ENCODE results near the gene DGKE. TPM values are rescaled to one million over a fixed set of nuclear protein-coding genes. Genes with fewer than 3 reads are reported as not detected.

The DGKE gene
- total RNA-seq, 1 experiment from 2014 or later = 10.0 TPM

DNA sequence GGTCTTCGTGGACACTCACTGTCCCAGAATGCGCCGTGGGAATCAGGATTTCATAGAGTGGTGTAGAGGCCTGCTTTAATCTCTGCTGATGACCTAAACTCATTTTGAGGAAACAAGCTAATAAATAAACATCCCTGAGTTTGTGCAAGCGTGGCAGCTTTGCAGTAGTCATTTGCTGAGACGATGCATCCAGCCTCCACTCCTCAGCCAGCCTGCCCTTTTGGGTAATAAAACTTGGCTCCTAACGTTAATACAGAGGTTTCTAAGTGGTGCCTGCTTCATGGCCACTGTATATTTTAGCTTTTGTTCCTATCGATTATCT lies 1.3 kb downstream of the DGKE start:
- H3K27ac Mint-ChIP-seq (ENCODE audit: unreplicated experiment) = no peak overlapping the region
- DNase-seq = no peak

DNA sequence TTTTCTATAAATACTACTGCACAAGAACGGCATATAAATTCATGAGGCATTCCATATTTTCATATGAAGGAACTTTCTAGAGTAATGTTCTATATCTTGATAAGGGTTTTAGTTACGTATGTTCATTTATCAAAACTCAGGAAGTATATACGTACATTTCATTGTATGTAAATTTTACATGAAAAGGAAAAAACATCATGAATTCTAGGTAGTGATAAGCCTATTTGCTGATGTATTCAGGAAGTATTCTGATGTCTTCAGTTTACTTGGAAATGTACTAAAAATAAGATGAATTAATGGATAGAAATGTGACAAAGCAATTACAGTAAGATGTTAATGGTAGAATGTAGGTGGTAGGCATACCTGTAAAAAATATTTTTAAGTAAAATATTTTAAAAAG lies 4.7 kb downstream of the DGKE start:
- CTCF ChIA-PET = no interaction called here
- H3K27ac Mint-ChIP-seq (ENCODE audit: unreplicated experiment) = no peak overlapping the region
- intact Hi-C loops (cut with micrococcal nuclease; ENCODE audit: unreplicated experiment) = no loop called here
- no TSS peak for BruUV-seq (replicated peaks)
- H3K27me3 Mint-ChIP-seq (ENCODE audit: unreplicated experiment) = no peaks in the 10 kb centered on the region
- H3K4me1 Mint-ChIP-seq (ENCODE audit: low read depth, unreplicated experiment) = peaks cover 16% of the 10 kb centered on the region
- no peak for DNase-seq
- peaks cover 21% of the 10 kb centered on the region for H3K36me3 Mint-ChIP-seq (ENCODE audit: insufficient read depth, unreplicated experiment)
- TF ChIP-seq, protein P1, sequence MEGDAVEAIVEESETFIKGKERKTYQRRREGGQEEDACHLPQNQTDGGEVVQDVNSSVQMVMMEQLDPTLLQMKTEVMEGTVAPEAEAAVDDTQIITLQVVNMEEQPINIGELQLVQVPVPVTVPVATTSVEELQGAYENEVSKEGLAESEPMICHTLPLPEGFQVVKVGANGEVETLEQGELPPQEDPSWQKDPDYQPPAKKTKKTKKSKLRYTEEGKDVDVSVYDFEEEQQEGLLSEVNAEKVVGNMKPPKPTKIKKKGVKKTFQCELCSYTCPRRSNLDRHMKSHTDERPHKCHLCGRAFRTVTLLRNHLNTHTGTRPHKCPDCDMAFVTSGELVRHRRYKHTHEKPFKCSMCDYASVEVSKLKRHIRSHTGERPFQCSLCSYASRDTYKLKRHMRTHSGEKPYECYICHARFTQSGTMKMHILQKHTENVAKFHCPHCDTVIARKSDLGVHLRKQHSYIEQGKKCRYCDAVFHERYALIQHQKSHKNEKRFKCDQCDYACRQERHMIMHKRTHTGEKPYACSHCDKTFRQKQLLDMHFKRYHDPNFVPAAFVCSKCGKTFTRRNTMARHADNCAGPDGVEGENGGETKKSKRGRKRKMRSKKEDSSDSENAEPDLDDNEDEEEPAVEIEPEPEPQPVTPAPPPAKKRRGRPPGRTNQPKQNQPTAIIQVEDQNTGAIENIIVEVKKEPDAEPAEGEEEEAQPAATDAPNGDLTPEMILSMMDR (IDR thresholded peaks at IDR 0.05; ENCODE audit: unreplicated experiment) = no peak
- H3K4me3 Mint-ChIP-seq (ENCODE audit: low read depth, unreplicated experiment) = no peak overlapping the region
- H3K9me3 Mint-ChIP-seq (ENCODE audit: low read depth, unreplicated experiment) = no peaks in the 10 kb centered on the region

More for the DNA sequence above, 1.3 kb downstream of the DGKE start:
- intact Hi-C loops (cut with micrococcal nuclease; ENCODE audit: unreplicated experiment) = no loop called here
- BruUV-seq (replicated peaks) = no TSS peak
- Mint-ChIP-seq H3K36me3 (ENCODE audit: insufficient read depth, unreplicated experiment) (peaks cover 47% of the 10 kb centered on the region), H3K4me1 (ENCODE audit: low read depth, unreplicated experiment) (peaks cover 42% of the 10 kb centered on the region), H3K4me3 (ENCODE audit: low read depth, unreplicated experiment) (peak overlapping the region; percentile 90), H3K9me3 (ENCODE audit: low read depth, unreplicated experiment) (no peaks in the 10 kb centered on the region), H3K27me3 (ENCODE audit: unreplicated experiment) (no peaks in the 10 kb centered on the region)
- CTCF ChIA-PET = interaction anchor here (0.8 kb wide), 1 partner anchor 16 kb away, joined by 3 read pairs; no protein-coding TSS in a partner anchor
- TF ChIP-seq, protein P1 (IDR thresholded peaks at IDR 0.05; ENCODE audit: unreplicated experiment) = no peak

DNA sequence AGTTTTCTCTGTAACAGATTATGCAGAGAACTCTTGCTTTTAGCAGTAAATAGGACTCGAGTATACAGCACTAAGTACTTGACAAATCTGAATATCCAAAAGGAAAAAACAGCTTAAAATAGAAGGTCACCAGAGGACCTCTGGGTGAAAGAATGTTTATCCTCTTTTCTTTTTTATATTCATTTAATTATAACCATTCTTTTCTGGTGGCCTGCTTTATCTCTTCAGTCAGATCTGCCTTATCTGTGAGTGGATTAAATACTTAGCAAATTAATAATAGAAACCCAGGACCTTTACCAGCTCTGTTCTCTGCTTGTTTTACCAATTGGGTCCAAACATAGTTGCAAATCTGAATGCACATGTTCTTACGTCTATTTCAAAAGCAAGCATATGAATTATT lies 8.6 kb downstream of the DGKE start:
- Mint-ChIP-seq H3K4me1 (ENCODE audit: low read depth, unreplicated experiment) (peaks cover 2% of the 10 kb centered on the region), H3K27me3 (ENCODE audit: unreplicated experiment) (no peaks in the 10 kb centered on the region), H3K9me3 (ENCODE audit: low read depth, unreplicated experiment) (no peaks in the 10 kb centered on the region), H3K36me3 (ENCODE audit: insufficient read depth, unreplicated experiment) (no peaks in the 10 kb centered on the region), H3K27ac (ENCODE audit: unreplicated experiment) (no peak overlapping the region), H3K4me3 (ENCODE audit: low read depth, unreplicated experiment) (no peak overlapping the region)
- TF ChIP-seq, protein P1 (IDR thresholded peaks at IDR 0.05; ENCODE audit: unreplicated experiment) = no peak
- CTCF ChIA-PET = no interaction called here
- DNase-seq = no peak
- intact Hi-C loops (cut with micrococcal nuclease; ENCODE audit: unreplicated experiment) = no loop called here
- no TSS peak for BruUV-seq (replicated peaks)

DNA sequence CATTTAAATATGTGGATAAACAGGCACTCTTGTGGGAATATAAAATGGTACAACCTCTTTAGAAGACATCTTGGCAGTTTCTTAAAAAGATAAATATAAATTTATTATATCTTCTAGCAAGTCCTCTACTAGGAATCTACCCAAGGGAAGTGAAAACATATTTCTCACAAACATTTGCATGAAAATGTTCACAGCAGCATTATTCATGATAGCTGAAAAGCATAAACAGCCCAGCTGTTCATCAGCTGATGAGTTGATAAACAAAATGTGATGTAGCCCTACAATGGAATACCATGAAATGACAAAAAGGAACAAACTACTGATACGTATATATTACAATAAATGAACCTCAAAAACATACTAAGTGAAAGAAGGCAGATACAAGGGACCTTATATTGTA lies 12.0 kb downstream of the DGKE start:
- TF ChIP-seq, protein P1 (IDR thresholded peaks at IDR 0.05; ENCODE audit: unreplicated experiment) = no peak

More for the DNA sequence above, 12.0 kb downstream of the DGKE start:
- no peak overlapping the region for H3K27ac Mint-ChIP-seq (ENCODE audit: unreplicated experiment)
- H3K4me3 Mint-ChIP-seq (ENCODE audit: low read depth, unreplicated experiment) = no peak overlapping the region
- no peak for DNase-seq
- CTCF ChIA-PET = no interaction called here
- intact Hi-C loops (cut with micrococcal nuclease; ENCODE audit: unreplicated experiment) = no loop called here
- H3K4me1 Mint-ChIP-seq (ENCODE audit: low read depth, unreplicated experiment) = no peaks in the 10 kb centered on the region
- H3K36me3 Mint-ChIP-seq (ENCODE audit: insufficient read depth, unreplicated experiment) = no peaks in the 10 kb centered on the region
- no TSS peak for BruUV-seq (replicated peaks)
- H3K9me3 Mint-ChIP-seq (ENCODE audit: low read depth, unreplicated experiment) = no peaks in the 10 kb centered on the region
- no peaks in the 10 kb centered on the region for H3K27me3 Mint-ChIP-seq (ENCODE audit: unreplicated experiment)
